ENCODE results near the gene AGAP3.

AGAP3 gene

DNA sequence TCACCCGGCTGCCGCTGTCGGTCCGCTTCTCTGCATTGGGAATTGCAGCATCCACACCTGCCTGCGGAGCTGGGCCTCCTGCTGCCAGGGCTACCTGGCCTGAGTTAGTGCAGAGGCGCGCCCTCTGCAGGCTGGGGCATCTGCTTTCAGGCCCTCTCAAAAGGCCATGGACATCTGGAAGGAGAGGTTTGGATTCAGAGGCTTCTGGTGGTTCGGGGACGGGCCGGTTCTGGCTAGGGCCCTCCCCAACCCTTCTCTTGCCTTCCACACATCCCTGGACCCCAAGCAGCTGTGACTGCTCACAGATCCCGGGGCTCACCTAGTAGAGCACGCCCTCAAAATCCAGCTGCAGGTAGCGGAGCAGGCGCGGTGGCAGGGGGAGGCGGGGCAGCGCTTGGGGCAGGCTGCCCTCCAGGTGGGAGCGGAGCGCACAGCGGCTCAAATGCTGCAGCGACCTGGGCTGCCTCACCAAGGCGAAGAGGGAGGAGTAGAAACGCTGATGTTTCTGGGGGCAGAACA is 89.6 kb downstream of the AGAP3 start:
- FAIRE-seq (no peak), DNase-seq (ENCODE audit: extremely low spot score, insufficient read length, low read depth) (no peak)

DNA sequence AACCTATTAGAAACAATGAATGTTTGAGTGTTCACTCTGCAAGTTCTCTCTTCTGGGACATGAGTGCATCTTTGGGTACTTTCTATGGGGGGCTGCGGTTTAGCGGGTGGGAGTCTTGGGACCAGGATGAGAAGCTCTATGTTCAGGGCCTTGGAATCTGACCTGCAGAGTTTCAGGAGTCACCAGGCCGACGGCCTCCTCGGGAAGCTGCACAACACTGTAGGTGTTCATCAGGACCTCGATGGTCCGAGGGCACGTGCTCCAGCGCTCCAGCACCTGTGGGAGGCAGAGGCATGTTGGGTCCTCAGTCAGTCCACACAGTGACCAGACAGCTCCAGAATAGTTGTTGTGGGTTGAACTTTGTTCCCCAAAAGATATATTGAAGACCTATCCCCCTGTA is 90.1 kb downstream of the AGAP3 start:
- no peak for FAIRE-seq

DNA sequence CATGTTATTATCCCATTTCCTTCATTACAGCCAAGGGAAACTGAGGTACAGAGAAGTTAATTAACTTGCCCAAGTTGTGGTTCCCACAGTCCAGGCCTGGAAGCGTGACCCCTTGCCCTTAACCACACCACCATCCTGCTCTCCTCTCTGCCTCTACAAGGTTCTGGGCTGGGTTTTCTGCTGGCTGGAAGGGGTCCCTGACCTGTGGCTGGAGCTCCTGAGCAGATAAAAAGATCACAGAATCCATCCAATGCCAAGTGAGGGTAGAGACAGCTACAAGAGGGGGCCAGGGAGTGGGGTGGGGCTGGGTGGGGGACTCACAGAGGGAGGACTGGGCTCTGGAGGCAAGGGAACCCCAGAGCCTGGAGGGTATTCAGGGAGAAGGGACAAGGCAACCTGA is 91.0 kb downstream of the AGAP3 start:
- FAIRE-seq (no peak), DNase-seq (ENCODE audit: extremely low spot score, insufficient read length, low read depth) (no peak)

More for the DNA sequence above, 90.1 kb downstream of the AGAP3 start:
- no peak for DNase-seq (ENCODE audit: extremely low spot score, insufficient read length, low read depth)

DNA sequence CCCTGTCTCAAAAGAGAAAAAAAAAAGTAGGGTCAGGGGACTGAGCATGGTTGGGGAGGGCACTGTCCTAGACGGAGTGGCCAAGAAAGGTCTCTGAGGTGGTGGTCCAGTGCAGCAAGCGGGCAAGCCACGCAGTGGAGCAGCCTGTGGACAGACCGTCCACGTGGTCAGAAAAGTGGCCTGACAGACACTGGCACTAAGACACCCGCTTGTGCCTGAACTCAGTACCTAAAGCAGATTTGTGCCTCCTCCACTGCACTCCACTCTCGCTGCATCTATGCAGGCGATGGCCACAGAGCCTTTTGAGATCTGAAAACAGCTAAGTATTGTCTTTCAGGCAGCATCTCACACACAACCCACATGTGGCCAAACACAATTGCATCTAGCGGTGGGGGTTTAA is 92.0 kb downstream of the AGAP3 start:
- FAIRE-seq, result no peak

DNA sequence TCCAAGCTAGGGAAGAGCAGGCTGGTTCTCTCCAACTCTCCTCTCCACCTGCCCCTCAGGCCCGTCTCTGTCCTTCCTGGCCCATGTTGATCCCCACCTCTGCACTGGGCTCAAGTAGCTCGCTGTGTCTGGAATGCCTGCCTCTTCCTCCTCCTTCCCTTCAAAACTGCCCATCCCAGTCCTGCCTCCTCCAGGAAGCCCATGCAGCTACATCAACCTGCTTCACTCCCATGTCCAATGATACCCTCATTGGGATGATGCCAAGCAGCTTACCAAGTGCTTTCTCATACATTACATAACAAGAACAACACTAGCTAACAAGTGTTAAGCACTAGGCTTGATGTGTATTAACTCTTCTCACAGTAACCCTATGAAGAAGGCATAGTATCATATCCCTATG is 92.6 kb downstream of the AGAP3 start:
- no peak for FAIRE-seq
- DNase-seq (ENCODE audit: extremely low spot score, insufficient read length, low read depth), result no peak

More for the DNA sequence above, 92.0 kb downstream of the AGAP3 start:
- no peak for DNase-seq (ENCODE audit: extremely low spot score, insufficient read length, low read depth)

DNA sequence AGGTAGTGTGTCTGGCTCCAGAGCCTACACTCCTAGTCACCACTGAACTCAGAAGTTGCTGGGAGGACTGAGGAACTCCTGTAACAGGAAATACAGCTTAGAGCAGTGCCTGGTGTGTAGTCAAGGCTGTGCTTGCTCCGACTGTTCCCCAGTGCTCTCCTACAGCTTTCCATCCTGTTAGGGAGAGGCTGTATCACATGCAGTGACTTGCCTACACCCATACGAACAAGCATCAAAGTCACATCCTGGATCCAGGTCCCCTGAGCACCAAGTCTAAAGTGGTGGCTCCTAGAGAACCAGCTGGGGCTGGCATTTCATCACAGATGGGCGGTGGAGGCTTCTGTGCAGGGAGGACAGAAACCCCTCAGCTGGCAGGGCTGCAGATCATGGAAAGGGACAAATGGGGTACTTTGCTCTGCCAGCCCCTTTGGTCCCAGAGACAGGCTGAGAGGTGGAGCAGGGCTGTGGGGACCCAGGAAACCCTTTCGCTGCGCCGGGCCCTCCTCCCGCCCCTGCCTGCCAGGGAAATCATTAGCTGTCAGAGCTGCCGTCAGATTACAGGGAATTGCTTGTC is 93.1 kb downstream of the AGAP3 start:
- DNase-seq (ENCODE audit: extremely low spot score, insufficient read length, low read depth), result no peak

DNA sequence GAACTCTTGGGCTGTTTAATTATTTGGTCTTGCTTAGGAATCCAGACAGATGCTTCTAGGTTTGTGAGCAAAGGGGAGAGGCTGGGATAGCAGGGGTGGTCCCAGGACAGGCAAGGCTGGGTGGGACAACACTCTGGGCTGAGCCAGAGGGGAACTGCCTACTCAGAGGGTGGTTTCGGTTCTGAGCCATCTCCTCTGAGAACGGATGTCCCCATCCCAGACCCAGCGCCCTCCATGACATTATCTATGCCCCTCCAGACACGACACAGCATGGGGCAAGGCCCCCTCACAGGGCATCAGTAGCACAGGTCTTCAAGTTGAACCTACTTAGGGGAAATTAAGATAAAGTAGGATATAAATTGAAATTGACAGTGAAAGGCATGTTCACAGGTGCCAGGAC is 93.7 kb downstream of the AGAP3 start:
- DNase-seq (ENCODE audit: extremely low spot score, insufficient read length, low read depth), result no peak
- FAIRE-seq, result no peak

More for the DNA sequence above, 93.1 kb downstream of the AGAP3 start:
- no peak for FAIRE-seq

DNA sequence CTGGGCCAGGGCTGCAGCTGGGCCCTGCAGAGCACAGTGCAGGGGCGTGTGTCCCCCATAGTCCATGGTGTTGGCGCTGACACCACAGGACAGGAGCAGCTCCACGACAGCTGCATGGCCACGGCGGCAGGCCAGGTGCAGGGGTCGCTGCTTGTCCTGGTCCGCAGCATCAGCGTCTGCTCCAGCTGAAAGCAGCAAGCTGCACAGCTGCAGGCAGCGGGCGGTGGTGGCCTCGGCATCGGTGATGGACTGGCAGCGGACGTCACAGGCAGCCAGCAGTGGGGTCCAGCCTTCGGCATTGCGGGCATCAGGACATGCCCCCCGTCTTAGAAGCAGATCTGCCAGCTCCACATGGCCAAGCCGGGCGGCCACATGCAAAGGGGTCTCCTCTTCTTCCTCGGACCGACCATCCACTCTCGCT is 94.7 kb downstream of the AGAP3 start:
- no peak for FAIRE-seq

DNA sequence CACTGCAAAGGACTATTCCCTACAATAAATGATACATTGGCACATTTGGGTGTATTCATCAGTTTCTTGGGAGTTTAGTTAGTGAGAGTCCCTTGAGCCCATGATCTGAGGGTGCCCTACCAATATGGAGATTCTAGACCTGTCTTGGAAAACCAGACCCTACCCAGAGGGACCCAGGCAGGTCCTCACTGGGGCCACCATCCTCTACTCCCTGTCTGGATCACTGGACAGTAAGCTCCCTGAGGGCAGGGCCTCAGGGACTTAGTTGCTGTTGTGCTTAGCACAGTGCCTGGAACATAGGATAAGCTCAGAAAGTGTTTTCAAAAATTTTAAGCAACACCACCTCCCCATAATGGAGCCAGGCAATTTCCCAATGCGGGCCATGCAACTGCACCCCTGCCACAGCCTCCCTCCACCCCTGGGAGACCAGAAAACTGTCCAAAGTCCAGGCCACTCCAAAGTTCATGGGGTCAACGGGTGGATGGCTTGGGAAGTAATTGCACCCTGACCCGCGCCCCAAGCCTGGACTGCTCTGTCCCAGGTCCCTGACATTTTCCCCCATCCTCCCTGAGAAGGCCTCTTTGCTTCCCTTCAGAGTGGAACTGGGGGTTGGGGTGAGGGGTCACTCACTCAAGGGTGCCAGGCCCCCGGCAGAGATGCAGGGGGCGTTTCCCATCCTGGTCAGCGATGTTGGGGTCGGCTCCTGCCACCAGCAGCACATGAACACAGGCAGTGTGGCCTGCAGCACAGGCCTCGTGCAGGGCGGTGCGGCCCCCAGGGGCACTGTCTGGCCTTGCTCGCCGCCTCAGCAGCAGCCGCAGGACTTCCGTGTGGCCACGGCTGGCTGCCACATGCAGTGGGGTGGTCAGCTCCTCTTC is 99.7 kb downstream of the AGAP3 start:
- DNase-seq (ENCODE audit: extremely low spot score, insufficient read length, low read depth) (no peak), FAIRE-seq (no peak)

More for the DNA sequence above, 94.7 kb downstream of the AGAP3 start:
- no peak for DNase-seq (ENCODE audit: extremely low spot score, insufficient read length, low read depth)

DNA sequence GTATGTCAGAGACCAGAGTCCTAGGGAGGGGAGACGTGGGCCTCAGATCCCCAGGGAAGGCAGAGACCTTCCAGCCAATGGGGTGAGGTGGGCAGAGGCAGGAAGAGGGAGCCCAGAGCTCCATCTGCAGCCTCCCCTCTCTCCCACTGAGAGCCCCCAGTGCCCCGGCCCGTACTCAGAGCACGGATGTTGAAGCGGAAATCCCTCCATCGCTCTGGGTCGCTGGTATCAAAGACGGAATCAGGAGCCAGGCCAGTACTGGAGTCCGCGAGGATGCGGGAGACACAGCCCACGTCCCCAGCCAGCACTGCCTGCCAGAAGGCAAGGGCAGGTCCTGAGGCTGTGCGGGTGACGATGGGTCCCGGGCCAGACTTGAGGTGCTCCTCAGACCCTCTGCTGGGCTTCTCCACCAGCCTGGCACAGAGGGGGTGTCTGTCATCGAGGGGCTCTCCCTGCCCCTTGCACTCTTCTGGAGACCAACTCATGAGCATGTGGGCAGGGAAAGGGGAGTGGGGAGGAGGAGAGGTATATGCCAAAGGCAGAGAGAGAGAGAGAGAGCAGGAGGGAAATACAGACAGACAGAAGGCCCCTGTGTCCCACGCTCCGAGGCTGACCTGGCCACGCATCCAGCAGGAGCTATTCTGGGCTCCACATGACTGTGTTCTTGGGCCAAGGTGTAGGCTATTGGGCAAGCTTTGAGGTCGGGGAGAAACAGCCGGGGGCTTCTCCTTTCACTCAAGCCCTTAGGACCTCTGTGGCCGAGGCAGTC is 100.5 kb downstream of the AGAP3 start, which contains the start of gene ASB10:
ASB10 (minus strand) TSS at position 611 of the 769 bp plus-strand sequence; CDS start at position 491, 120 bp downstream.
- no peak for DNase-seq (ENCODE audit: extremely low spot score, insufficient read length, low read depth)
- FAIRE-seq, result no peak

DNA sequence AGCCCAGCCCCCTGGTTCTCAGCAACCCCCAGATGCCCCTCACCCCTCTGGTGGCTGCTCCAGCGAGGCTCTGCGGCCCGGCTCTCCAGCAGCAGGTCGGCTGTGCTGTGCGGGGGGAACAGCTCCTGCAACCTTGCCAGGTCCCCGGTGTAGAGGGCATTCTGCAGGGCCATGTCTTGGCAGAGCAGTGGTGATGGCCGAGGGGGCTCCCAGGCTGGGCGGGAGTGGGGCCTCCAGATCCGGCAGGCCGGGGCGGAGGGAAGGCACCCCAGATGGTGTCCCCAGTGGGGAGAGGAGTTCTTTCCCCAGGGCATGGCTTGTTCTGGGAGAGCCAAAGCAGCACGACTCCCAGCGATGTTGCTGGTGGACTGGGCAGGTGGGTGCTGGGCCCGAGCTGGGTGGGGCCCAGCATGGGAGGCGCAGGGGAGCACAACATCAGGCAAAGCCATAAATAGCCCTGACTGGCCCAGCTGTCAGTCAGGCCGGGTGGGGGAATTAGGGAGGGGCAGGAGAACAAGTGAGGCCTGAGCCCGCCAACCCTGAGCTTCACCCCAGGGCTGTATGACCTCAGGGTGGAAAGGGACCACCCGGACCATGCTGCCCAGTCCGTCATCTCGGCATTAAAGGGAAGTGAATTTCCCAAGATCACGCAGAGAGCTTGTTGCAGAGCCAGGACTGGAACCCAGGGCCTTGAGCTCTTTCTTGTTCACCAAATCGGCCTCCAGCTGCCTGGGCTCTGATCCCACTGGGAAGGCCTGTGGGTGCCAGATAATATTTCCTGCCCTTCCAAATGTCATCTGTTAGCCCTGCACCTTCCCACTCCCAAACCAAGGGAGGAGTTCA is 101.4 kb downstream of the AGAP3 start:
- no peak for FAIRE-seq
- DNase-seq (ENCODE audit: extremely low spot score, insufficient read length, low read depth), result no peak

DNA sequence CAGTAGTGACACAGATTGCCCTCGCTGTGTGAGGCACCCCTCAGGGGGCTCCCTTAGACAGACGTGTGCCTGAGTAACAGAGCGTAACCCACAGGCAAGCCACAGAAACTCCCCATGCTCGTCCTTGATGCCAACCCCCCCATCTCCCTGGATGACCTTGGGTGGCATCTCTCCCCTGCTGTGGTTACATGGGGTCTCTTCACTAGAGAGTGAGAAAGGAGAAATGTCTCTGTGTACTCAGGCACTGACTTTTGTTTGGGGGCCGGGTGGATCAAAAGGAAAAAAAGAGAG is 101.9 kb downstream of the AGAP3 start:
- DNase-seq (ENCODE audit: extremely low spot score, insufficient read length, low read depth), result no peak
- FAIRE-seq, result no peak

DNA sequence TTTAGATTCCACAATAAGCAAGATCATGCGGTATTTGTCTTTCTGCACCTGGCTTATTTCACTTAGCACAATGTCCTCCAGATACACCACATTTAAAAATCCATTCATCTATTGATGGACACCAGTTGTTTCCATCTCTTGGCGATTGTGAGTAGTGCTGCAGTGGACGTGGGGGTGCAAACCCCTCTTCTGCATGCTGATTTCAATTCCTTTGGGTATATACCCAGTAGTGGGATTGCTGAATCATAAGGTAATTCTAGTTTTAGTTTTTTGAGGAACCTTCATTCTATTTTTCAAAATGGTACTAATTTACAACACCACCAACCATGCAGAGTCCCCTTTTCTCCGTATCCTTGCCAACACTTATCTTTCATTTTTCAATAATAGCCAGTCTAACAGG is 102.8 kb downstream of the AGAP3 start:
- DNase-seq (ENCODE audit: extremely low spot score, insufficient read length, low read depth) (no peak), FAIRE-seq (no peak)

DNA sequence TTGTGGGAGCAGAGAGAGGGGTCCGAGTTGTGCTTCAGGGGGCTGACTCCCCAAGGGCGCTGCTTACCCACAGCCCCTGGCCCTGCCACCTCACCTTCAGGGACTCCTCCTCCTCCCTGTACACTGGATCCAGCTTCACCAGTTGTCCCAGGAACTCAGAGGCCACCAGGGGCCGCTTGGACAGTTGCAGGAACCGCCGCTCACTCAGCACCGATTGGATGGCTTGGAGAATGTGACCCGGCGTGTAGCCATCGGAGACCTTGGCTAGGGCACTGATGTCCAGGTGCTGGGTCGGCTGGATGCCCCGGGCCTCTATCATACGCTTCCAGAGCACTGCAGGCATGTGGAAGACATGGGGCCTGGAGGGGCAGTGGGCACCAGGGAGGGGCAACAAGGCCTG is 105.3 kb downstream of the AGAP3 start:
- DNase-seq (ENCODE audit: extremely low spot score, insufficient read length, low read depth) (no peak), FAIRE-seq (no peak)

DNA sequence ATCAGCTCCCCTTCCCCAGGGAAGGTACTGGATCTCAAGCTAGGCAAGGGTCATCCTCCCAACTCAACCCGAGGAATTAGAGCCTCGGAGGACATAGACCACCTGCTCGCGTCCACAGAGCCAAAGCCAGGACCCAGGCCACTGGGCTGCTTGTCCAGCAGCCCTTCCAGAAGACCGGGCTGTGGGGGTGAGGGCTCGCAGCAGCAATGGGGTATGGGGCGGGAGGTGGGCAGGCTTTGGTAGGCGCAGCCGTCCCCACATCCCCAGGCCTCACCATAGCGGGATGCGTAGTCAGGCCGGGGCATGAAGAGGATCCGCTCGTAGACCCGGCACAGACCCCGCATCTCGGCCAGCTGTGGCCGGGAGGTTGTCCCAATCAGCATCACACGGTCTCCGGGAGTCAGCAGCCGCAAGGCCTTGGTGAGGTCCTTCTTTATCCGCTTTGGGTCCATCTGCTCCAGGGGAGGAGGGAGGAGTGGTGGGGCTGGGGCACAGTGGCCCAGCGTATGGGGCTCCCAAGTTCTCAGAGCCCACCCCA is 105.8 kb downstream of the AGAP3 start:
- no peak for DNase-seq (ENCODE audit: extremely low spot score, insufficient read length, low read depth)
- FAIRE-seq, result no peak

DNA sequence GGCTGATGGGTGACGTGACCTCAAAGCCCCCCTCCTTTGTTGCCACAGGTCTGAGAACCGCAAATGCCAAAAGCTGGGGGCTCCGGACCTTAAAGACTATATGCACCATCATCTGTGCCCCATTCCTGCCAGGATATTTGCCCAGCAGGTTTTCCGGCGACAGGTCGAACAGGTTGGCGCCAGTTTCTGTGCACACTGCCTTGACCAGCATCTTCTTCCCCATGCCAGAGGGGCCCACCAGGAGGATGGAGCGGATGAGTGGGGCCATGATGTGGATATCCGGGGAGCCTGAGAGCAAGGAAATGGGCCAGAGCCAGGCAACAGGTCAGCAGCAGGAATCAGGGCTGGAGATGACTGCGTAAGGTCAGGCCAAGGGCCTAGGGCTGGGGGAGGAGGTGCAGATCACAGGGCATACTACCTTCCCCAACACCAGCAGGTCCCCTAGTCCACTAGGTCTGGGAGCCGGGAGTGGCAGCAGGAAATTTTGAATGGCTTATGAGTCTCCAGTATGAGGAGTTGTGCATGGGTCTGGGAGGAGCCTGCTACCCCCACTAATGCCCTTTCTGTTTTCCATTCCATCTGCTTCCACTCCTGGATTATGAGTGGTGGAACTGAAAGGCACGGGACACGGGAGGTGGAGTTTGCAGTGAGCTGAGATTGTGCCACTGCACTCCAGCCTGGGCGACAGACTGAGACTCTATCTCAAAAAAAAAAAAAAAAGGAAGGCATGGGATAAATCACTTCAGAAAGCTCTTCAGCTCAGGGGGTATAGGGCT is 107.1 kb downstream of the AGAP3 start:
- no peak for DNase-seq (ENCODE audit: extremely low spot score, insufficient read length, low read depth)
- FAIRE-seq, result no peak

Data from GM18507 (cell line).